ENCODE data around the gene NBPF3. TPM values are rescaled to one million over a fixed set of nuclear protein-coding genes. Genes with fewer than 3 reads are reported as not detected.

Gene NBPF3
- total RNA-seq, 4 donors from 2014 or later: 13.8 to 19.4 (median 16.7) TPM

DNA sequence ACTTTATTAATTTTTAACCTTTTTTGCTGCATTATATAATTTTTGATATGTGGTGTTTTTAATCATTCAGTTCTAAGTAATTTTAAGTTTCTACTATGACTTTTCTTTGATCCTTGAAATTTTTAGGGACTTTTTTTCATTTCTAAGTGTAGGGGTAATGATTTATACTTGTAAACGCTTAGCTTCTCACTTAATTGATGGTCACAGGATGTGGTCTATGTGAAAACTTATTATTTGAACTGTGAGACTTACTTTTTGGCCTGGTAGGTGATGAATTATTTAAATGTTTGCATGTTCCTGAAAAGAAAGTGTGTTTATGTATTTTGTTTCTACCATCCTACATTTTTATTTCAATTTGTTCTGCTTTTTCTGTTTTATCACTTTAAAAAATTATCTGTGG is 86.5 kb downstream of the NBPF3 start:
- Histone ChIP-seq H3K4me1 (peaks cover 0 to 12% of the 10 kb centered on the region in 2 donors), H3K27me3 (no peaks in the 10 kb centered on the region), H3K36me3 (no peaks in the 10 kb centered on the region), H3K4me3 (replicated peaks in 1 of 3) (no peak overlapping the region), H3K9me3 (no peaks in the 10 kb centered on the region), H3K27ac (no peak overlapping the region)
- intact Hi-C loops (cut with DNase I): no loop called here
- 90 to 95% methylated on average over 1 of the region's 1 CpG for WGBS, 2 donors
- no peak for DNase-seq
- TF ChIP-seq CTCF (IDR thresholded peaks at IDR 0.05) (no peak), POLR2A (IDR thresholded peaks at IDR 0.05) (no peak)

GRCh38 chr1:21530368-21531016 is 90.6 kb downstream of the NBPF3 start:
- 84 to 86% methylated on average over 7 of the region's 7 CpGs for WGBS, 2 donors
- no peak overlapping the region for H3K4me3 ChIP-seq (replicated peaks in 1 of 3)
- H3K36me3 ChIP-seq: no peaks in the 10 kb centered on the region
- no peak for DNase-seq
- intact Hi-C loops (cut with DNase I): no loop called here
- H3K27me3 ChIP-seq: no peaks in the 10 kb centered on the region
- no peak overlapping the region for H3K27ac ChIP-seq
- H3K9me3 ChIP-seq: no peaks in the 10 kb centered on the region
- H3K4me1 ChIP-seq: no peaks in the 10 kb centered on the region
- no peak for TF ChIP-seq CTCF (IDR thresholded peaks at IDR 0.05)
- no peak for TF ChIP-seq POLR2A (IDR thresholded peaks at IDR 0.05)

- TF ChIP-seq CTCF (IDR thresholded peaks at IDR 0.05): no peak
- no peak for TF ChIP-seq POLR2A (IDR thresholded peaks at IDR 0.05)
- WGBS, 2 donors: 96 to 98% methylated on average over 5 of the region's 5 CpGs
- Histone ChIP-seq H3K36me3 (no peaks in the 10 kb centered on the region), H3K4me3 (replicated peaks in 1 of 3) (no peak overlapping the region), H3K27ac (no peak overlapping the region), H3K27me3 (no peaks in the 10 kb centered on the region), H3K4me1 (no peaks in the 10 kb centered on the region), H3K9me3 (no peaks in the 10 kb centered on the region)
- intact Hi-C loops (cut with DNase I): no loop called here
- no peak for DNase-seq
These were observed 91.3 kb downstream of the NBPF3 start for GRCh38 chr1:21531241-21531640.

- TF ChIP-seq CTCF (IDR thresholded peaks at IDR 0.05) (no peak), POLR2A (IDR thresholded peaks at IDR 0.05) (no peak)
- no peak for DNase-seq
- peaks cover 0 to 4% of the 10 kb centered on the region in 2 donors for H3K4me1 ChIP-seq
These were observed 92.6 kb downstream of the NBPF3 start for GRCh38 chr1:21532496-21532895.

GRCh38 chr1:21532992-21533534 is 93.1 kb downstream of the NBPF3 start:
- Histone ChIP-seq H3K9me3 (no peaks in the 10 kb centered on the region), H3K4me1 (peaks cover 0 to 7% of the 10 kb centered on the region in 2 donors), H3K4me3 (replicated peaks in 1 of 3) (no peak overlapping the region), H3K27me3 (no peaks in the 10 kb centered on the region), H3K27ac (no peak overlapping the region), H3K36me3 (no peaks in the 10 kb centered on the region)
- no peak for DNase-seq
- TF ChIP-seq POLR2A (IDR thresholded peaks at IDR 0.05): no peak
- no peak for TF ChIP-seq CTCF (IDR thresholded peaks at IDR 0.05)
- WGBS, 2 donors: 81 to 92% methylated on average over 4 of the region's 4 CpGs
- intact Hi-C loops (cut with DNase I): no loop called here

More at GRCh38 chr1:21532496-21532895, 92.6 kb downstream of the NBPF3 start:
- intact Hi-C loops (cut with DNase I): no loop called here
- Histone ChIP-seq H3K27me3 (no peaks in the 10 kb centered on the region), H3K4me3 (replicated peaks in 1 of 3) (no peak overlapping the region), H3K36me3 (no peaks in the 10 kb centered on the region), H3K9me3 (no peaks in the 10 kb centered on the region), H3K27ac (no peak overlapping the region)
- 67 to 68% methylated on average over 3 of the region's 3 CpGs for WGBS, 2 donors

Data from thyroid gland (tissue), 4 donors.